ENCODE data around the gene FIGNL2.
"Not testable (repeated sequence)": the region's sequence is repeated elsewhere in the genome, so short reads cannot be mapped to it uniquely, and the experiment has no call there.

Gene FIGNL2

GRCh38 chr12:51848326-51848727 lies at the start of gene FIGNL2:
TSS of gene FIGNL2 (minus strand) at chr12:51848718. CDS start at chr12:51822413, 26,305 bp downstream.
- no peak for DNase-seq (ENCODE audit: low read depth, low spot score)
- H3K27ac ChIP-seq, result no peak within 1 kb of the TSS

- H3K27ac ChIP-seq, result no peak overlapping the region
- no peak for DNase-seq (ENCODE audit: low read depth, low spot score)
Measured at GRCh38 chr12:51897181-51897580, 48.7 kb upstream of the FIGNL2 start.

DNA sequence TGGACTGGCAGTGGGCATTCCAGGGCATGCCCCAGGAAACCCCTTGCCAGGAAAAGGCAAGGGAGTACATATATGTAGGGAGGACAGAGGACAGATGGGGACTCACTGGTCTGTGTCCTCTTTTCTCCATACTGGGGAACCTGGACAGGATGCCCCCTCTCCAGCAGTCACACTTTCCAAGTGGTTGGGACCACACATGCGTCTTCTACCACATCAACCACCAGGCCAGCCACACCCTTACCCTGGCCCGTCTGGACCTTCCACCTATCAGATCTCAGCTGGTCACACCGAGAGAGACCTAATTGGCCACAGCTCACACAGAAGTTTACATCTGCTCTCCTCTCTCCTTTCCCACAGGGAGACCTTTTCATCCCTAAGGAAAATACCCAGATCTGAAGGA lies 47.7 kb upstream of the FIGNL2 start:
- no peak overlapping the region for H3K27ac ChIP-seq
- DNase-seq (ENCODE audit: low read depth, low spot score), result no peak

GRCh38 chr12:51895378-51896135 lies 47.0 kb upstream of the FIGNL2 start:
- no peak overlapping the region for H3K27ac ChIP-seq
- no peak for DNase-seq (ENCODE audit: low read depth, low spot score)

- H3K27ac ChIP-seq, result no peak overlapping the region
- DNase-seq (ENCODE audit: low read depth, low spot score), result no peak
Measured at GRCh38 chr12:51893786-51894185, 45.3 kb upstream of the FIGNL2 start.

- DNase-seq (ENCODE audit: low read depth, low spot score), result no peak
- H3K27ac ChIP-seq, result no peak overlapping the region
Measured at GRCh38 chr12:51891843-51892242, 43.3 kb upstream of the FIGNL2 start.

DNA sequence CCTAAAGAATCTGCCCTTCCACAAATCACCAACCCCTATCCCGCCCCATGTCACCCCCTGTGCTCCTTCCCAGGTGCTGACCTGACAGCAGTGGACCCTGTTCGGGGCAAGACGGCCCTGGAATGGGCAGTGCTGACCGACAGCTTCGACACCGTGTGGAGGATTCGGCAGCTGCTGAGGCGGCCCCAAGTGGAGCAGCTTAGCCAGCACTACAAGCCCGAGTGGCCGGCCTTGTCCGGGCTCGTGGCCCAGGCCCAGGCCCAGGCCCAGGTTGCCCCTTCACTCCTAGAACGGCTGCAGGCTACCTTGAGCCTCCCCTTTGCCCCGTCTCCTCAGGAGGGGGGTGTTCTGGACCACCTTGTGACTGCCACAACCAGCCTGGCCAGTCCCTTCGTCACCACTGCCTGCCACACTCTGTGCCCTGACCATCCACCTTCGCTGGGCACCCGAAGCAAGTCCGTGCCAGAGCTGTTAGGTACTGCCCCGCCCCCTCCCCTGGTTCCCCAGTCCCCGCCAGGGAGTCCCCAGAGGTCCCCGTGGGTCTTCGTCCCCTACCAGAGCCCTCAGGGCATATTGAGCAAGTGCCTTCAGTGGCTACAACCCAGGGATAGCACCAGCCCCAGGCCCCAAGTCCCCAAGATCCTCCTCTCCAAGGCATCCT lies 42.1 kb upstream of the FIGNL2 start:
- DNase-seq (ENCODE audit: low read depth, low spot score), result no peak
- no peak overlapping the region for H3K27ac ChIP-seq

GRCh38 chr12:51890133-51890464 lies 41.6 kb upstream of the FIGNL2 start:
- no peak for DNase-seq (ENCODE audit: low read depth, low spot score)
- H3K27ac ChIP-seq, result no peak overlapping the region

DNA sequence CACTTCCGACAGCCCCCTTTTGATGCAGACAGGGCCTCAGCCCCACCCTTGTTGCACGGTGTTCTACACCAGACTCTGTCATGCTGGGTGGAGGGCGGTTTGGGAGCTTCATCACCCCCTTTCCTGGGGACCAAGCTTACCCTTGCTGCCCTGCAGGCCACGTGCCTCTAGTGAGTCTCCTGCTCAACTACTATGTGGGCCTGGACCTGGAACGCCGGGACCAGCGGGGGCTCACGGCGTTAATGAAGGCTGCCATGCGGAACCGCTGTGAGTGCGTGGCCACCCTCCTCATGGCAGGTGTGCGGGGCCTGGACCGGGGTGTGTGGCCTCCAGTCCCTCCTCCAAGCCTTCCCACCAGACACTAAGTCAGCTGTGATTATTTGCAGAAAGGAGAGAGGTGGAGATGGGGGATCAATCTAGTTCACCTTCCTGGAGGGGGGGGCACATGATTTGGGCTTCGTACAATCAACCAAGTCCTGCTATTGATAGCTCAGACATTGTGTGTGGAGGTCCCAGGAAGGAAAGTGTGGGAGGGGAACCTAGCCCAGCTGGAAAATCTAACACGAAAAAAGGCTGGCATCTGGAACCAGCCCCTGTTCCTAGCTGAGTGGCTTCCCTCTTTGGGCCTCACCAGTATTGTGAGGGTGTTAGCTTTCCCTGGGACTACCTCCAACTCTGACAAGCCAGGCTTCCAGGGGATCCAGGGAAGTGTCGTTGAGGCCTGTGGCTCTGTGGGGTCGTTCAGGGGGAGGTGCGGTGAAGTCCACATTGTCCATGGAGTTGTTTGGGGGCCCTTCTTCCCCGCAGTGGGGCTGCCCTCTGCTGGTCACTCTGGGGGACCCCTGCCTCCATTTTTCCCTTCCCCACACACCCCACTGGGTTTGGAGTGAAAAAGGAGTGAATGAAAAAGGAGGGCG lies 41.0 kb upstream of the FIGNL2 start:
- no peak overlapping the region for H3K27ac ChIP-seq
- DNase-seq (ENCODE audit: low read depth, low spot score), result no peak

DNA sequence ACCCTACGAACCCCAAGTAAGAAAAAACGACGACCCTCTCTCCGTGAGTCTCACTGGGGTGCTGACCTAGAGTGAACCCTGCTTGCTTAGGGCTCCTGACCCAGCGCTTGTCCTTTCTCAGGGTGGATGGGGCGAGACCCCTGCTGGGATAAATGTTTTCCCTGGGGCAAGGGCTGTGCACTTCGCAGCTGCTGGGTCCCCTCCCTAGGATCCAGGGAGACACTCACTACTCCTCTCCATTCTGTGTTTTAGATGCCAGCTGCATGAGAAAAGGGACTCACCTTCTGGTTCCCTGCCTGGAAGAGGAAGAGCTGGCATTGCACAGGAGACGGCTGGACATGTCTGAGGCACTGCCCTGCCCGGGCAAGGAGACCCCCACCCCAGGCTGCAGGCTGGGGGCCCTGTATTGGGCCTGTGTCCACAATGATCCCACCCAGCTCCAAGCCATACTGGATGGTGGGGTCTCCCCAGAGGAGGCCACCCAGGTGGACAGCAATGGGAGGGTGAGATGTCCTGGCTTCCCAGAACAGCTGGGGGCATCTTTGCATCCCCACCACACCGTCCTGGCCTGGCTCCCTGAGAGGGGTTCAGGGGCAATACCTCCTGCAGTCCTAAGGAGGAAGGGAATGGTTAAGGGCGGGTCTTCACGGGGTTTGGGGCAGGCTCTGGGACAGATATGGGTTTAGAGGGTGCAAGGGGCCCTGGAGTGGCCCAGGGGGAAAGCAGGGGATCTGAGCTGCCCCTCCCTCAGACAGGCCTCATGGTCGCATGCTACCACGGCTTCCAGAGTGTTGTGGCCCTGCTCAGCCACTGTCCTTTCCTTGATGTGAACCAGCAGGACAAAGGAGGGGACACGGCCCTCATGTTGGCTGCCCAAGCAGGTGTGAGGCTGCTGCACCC lies 40.0 kb upstream of the FIGNL2 start:
- no peak for DNase-seq (ENCODE audit: low read depth, low spot score)
- H3K27ac ChIP-seq, result no peak overlapping the region

- no peak within 1 kb of the TSS for H3K27ac ChIP-seq
- no peak for DNase-seq (ENCODE audit: low read depth, low spot score)
Measured at GRCh38 chr12:51887476-51888315, 39.2 kb upstream of the FIGNL2 start, which contains the start of gene ANKRD33. TSS of gene ANKRD33 (plus strand) at chr12:51888103. CDS start at chr12:51888187, 84 bp downstream.

- DNase-seq (ENCODE audit: low read depth, low spot score), result no peak
- peak overlapping the region; percentile 24 for H3K27ac ChIP-seq
Measured at GRCh38 chr12:51886021-51886710, 37.6 kb upstream of the FIGNL2 start.

- not testable (repeated sequence) for DNase-seq (ENCODE audit: low read depth, low spot score)
- peak overlapping the region; percentile 24 for H3K27ac ChIP-seq
Measured at GRCh38 chr12:51885294-51886020, 36.9 kb upstream of the FIGNL2 start.

GRCh38 chr12:51884676-51885229 lies 36.2 kb upstream of the FIGNL2 start:
- DNase-seq (ENCODE audit: low read depth, low spot score), result peak; percentile 26
- H3K27ac ChIP-seq, result peak overlapping the region; percentile 24

GRCh38 chr12:51883998-51884675 lies 35.6 kb upstream of the FIGNL2 start:
- no peak overlapping the region for H3K27ac ChIP-seq
- no peak for DNase-seq (ENCODE audit: low read depth, low spot score)

- no peak overlapping the region for H3K27ac ChIP-seq
- no peak for DNase-seq (ENCODE audit: low read depth, low spot score)
Measured at GRCh38 chr12:51883295-51883694, 34.8 kb upstream of the FIGNL2 start.

DNA sequence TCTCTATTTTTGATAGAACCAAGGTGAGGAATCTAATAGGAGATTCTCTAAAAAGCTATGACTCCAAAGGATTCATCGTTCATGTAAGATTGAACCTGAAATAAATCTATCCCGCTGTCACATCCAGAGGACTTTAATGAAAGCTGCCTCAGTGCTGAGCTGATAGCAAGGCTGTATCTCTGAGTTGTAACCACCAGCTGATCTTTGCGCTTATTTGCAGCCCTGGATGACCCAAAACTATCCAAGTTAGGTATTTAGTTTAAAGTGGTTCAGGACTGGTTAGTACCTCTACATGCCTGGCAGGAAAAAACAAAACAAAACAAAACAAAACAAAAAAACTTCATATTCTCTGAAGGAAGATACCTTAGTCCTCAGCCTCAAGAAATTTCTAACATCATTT lies 30.6 kb upstream of the FIGNL2 start:
- no peak overlapping the region for H3K27ac ChIP-seq
- DNase-seq (ENCODE audit: low read depth, low spot score), result no peak
